Right lobe of liver (tissue), 4 donors: ENCODE data around the gene ATP1A2.

Source experiments
- POLR2A ChIP-seq: fragments of 450-650 bp; IDR thresholded peaks from one replicate; pipeline ENCODE4 v1.6.1; 2017; ENCODE audit warnings: antibody characterized with exemption, mild to moderate bottlenecking
- TF ChIP-seq, protein P1 (sequence below), 4 donors: fragments of 200-600 bp in 3 of 4; fragments of 450-650 bp in 1 of 4; IDR thresholded peaks; one replicate each; pipeline versions ENCODE4 v1.5.1 to v1.8.0; 2016 to 2022; ENCODE audit warnings: antibody characterized with exemption in 4 of 4, mild to moderate bottlenecking in 2 of 4
- donor health status: DM: no; HTN: no; CAD: no.
- donor health status: DM: no; HTN: no; CAD: no.
- donor health status: DM: no; HTN: yes; CAD: no.

GRCh38 chr1:160103658-160104408 lies 11.7 kb upstream of the ATP1A2 start:
- TF ChIP-seq, protein P1, sequence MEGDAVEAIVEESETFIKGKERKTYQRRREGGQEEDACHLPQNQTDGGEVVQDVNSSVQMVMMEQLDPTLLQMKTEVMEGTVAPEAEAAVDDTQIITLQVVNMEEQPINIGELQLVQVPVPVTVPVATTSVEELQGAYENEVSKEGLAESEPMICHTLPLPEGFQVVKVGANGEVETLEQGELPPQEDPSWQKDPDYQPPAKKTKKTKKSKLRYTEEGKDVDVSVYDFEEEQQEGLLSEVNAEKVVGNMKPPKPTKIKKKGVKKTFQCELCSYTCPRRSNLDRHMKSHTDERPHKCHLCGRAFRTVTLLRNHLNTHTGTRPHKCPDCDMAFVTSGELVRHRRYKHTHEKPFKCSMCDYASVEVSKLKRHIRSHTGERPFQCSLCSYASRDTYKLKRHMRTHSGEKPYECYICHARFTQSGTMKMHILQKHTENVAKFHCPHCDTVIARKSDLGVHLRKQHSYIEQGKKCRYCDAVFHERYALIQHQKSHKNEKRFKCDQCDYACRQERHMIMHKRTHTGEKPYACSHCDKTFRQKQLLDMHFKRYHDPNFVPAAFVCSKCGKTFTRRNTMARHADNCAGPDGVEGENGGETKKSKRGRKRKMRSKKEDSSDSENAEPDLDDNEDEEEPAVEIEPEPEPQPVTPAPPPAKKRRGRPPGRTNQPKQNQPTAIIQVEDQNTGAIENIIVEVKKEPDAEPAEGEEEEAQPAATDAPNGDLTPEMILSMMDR (IDR thresholded peaks at IDR 0.05): no peak
- no peak for TF ChIP-seq POLR2A
